ENCODE measurements around the gene NBR1. TPM values are rescaled to one million over a fixed set of nuclear protein-coding genes. Genes with fewer than 3 reads are reported as not detected.

The NBR1 gene
- total and polyA plus RNA-seq, 2 experiments from 2014 or later = 12.6 to 36.8 TPM

DNA sequence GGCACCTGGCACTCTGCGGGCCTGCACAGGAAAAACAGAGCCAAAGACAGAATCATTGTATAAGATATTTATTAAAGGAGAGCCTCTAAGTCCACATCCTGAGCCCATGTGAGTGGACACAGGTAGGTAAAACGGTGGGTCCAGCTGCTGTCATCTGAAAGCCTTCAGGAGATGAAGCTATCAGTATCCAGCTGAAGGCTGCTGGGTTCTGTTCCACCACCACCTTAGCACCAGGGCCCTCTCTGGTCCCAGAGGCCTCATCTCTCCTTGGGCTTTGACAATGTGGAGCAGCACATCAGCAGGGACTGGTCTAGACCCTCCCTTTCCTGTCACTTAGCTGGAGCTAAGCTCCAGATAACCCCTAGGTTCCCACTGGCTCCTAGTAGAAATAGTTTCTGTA, 48.0 kb downstream of the NBR1 start:
- no peak overlapping the region for H2AFZ ChIP-seq
- H3K27me3 ChIP-seq (ENCODE audit: insufficient read depth) = no peaks in the 10 kb centered on the region
- H3K36me3 ChIP-seq (ENCODE audit: insufficient read depth) = no peaks in the 10 kb centered on the region
- H4K20me1 ChIP-seq (replicated peaks; ENCODE audit: insufficient read depth) = no peaks in the 10 kb centered on the region
- TF ChIP-seq, protein P1, sequence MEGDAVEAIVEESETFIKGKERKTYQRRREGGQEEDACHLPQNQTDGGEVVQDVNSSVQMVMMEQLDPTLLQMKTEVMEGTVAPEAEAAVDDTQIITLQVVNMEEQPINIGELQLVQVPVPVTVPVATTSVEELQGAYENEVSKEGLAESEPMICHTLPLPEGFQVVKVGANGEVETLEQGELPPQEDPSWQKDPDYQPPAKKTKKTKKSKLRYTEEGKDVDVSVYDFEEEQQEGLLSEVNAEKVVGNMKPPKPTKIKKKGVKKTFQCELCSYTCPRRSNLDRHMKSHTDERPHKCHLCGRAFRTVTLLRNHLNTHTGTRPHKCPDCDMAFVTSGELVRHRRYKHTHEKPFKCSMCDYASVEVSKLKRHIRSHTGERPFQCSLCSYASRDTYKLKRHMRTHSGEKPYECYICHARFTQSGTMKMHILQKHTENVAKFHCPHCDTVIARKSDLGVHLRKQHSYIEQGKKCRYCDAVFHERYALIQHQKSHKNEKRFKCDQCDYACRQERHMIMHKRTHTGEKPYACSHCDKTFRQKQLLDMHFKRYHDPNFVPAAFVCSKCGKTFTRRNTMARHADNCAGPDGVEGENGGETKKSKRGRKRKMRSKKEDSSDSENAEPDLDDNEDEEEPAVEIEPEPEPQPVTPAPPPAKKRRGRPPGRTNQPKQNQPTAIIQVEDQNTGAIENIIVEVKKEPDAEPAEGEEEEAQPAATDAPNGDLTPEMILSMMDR (conservative IDR thresholded peaks at IDR 0.05; ENCODE audit: low read depth in 2 of 2) = no peak
- no peak for TF ChIP-seq ZNF114 (CRISPR knock-in tag; IDR thresholded peaks at IDR 0.05)
- no peak for TF ChIP-seq EZH2 (IDR thresholded peaks at IDR 0.05; ENCODE audit: low read depth, unreplicated experiment)
- no peak overlapping the region for H3K4me3 ChIP-seq
- Mint-ChIP-seq H3K27ac (no peak overlapping the region), H3K36me3 (ENCODE audit: low read depth) (peaks cover 3% of the 10 kb centered on the region; the same call in 1 of the 3 replicates), H3K9me3 (no peaks in the 10 kb centered on the region), H3K4me3 (no peak overlapping the region), H3K4me1 (no peaks in the 10 kb centered on the region), H3K27me3 (ENCODE audit: insufficient read depth, low read depth, poor library complexity) (peaks cover 5% of the 10 kb centered on the region)
- no peak overlapping the region for H3K27ac ChIP-seq (ENCODE audit: low read depth)
- H3K4me2 ChIP-seq = no peak overlapping the region
- H3F3A ChIP-seq (replicated peaks; ENCODE audit: low read depth) = no peaks in the 10 kb centered on the region
- no peak for DNase-seq (ENCODE audit: low spot score)
- H3K9me2 ChIP-seq (ENCODE audit: insufficient read depth) = no peaks in the 10 kb centered on the region
- no peaks in the 10 kb centered on the region for H3K79me2 ChIP-seq (replicated peaks; ENCODE audit: insufficient read depth)
- ATAC-seq = no peak
- no peaks in the 10 kb centered on the region for H3K4me1 ChIP-seq (ENCODE audit: insufficient read depth)

DNA sequence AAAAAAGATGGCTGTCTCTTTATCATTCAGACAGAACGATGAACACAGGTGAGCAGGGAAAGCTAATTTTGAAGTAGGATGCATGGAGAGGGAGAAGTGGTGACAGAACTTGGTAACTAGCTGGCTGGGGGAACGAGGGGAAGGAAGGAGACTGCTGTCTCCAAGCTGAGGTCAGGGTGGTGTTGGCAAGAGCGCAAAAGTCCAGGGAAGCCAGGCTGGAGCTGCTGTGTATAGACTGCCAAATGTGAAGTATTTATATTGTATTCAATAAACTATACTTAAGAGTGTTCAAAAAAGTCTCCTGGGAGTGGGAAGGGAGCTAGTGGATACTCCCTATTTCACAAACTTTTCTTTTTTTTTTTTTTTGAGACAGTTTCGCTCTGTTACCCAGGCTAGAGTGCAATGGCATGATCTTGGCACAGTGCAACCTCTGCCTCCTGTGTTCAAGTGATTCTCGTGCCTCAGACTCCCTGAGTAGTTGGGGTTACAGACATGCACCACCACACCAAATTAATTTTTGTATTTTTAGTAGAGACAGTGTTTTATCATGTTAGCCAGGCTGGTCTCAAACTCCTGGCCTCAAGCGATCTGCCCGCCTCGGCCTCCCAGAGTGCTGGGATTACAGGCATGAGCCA, 48.8 kb downstream of the NBR1 start:
- H3K27me3 Mint-ChIP-seq (ENCODE audit: insufficient read depth, low read depth, poor library complexity) = peaks cover 9% of the 10 kb centered on the region
- TF ChIP-seq JUNB (IDR thresholded peaks at IDR 0.05; ENCODE audit: unreplicated experiment) = no peak
- TF ChIP-seq ZNF114 (CRISPR knock-in tag; IDR thresholded peaks at IDR 0.05) = no peak
- no peak for TF ChIP-seq EZH2 (IDR thresholded peaks at IDR 0.05; ENCODE audit: low read depth, unreplicated experiment)
- TF ChIP-seq, protein P1 (conservative IDR thresholded peaks at IDR 0.05; ENCODE audit: low read depth in 2 of 2) = no peak
- H2AFZ ChIP-seq = no peak overlapping the region
- no peaks in the 10 kb centered on the region for H4K20me1 ChIP-seq (replicated peaks; ENCODE audit: insufficient read depth)
- ATAC-seq (no peak), DNase-seq (ENCODE audit: low spot score) (no peak)
- no peaks in the 10 kb centered on the region for H3K27me3 ChIP-seq (ENCODE audit: insufficient read depth)
- no peak overlapping the region for H3K4me3 ChIP-seq
- no peak overlapping the region for H3K27ac Mint-ChIP-seq
- H3K36me3 ChIP-seq (ENCODE audit: insufficient read depth) = no peaks in the 10 kb centered on the region
- H3K79me2 ChIP-seq (replicated peaks; ENCODE audit: insufficient read depth) = no peaks in the 10 kb centered on the region
- H3F3A ChIP-seq (replicated peaks; ENCODE audit: low read depth) = no peaks in the 10 kb centered on the region
- H3K9me3 Mint-ChIP-seq = no peaks in the 10 kb centered on the region
- no peak overlapping the region for H3K27ac ChIP-seq (ENCODE audit: low read depth)
- H3K4me2 ChIP-seq = no peak overlapping the region
- no peak overlapping the region for H3K4me3 Mint-ChIP-seq
- H3K9me2 ChIP-seq (ENCODE audit: insufficient read depth) = no peaks in the 10 kb centered on the region
- H3K4me1 Mint-ChIP-seq = no peaks in the 10 kb centered on the region
- H3K4me1 ChIP-seq (ENCODE audit: insufficient read depth) = no peaks in the 10 kb centered on the region
- H3K36me3 Mint-ChIP-seq (ENCODE audit: low read depth) = peaks cover 3% of the 10 kb centered on the region; the same call in 1 of the 3 replicates

All from GM23338 (cell line).